MM.1S (cell line): Measurements from ENCODE around the gene STK4.

Source experiments
- DNase-seq: peaks from one replicate; pipeline ENCODE4 v3.0.0-alpha.2; 2015
- H2AFZ ChIP-seq: fragments of 300-600 bp; sonication (generic); 2 replicates; pipeline ENCODE4 v1.6.0; 2016; ENCODE audit warnings: antibody characterized with exemption, low read length
- H3F3A ChIP-seq: fragments of 300-600 bp; sonication (generic); 2 replicates; pipeline ENCODE4 v1.6.1; 2016; ENCODE audit warnings: mild to moderate bottlenecking, antibody characterized with exemption, low read length, moderate library complexity, mixed read lengths; ENCODE audit not compliant: insufficient read depth
- H3K27ac ChIP-seq: fragments of 300-600 bp; sonication (generic); 2 replicates; pipeline ENCODE4 v1.5.1; 2016; ENCODE audit warnings: mild to moderate bottlenecking, low read length
- H3K27me3 ChIP-seq: fragments of 300-600 bp; sonication (generic); replicated peaks from 2 replicates; pipeline ENCODE4 v1.6.0; 2016; ENCODE audit warnings: low read length; ENCODE audit not compliant: insufficient read depth
- H3K36me3 ChIP-seq: fragments of 300-600 bp; sonication (generic); replicated peaks from 2 replicates; pipeline ENCODE4 v1.6.1; 2016; ENCODE audit warnings: mild to moderate bottlenecking, low read length, mixed read lengths; ENCODE audit not compliant: insufficient read depth
- H3K4me1 ChIP-seq: fragments of 300-600 bp; sonication (generic); 2 replicates; pipeline ENCODE4 v1.6.1; 2016; ENCODE audit warnings: low read length, mixed read lengths
- H3K4me2 ChIP-seq: fragments of 300-600 bp; sonication (generic); 2 replicates; pipeline ENCODE4 v1.6.0; 2016; ENCODE audit warnings: low read depth, low read length
- H3K4me3 ChIP-seq: fragments of 300-600 bp; sonication (generic); 2 replicates; pipeline ENCODE4 v1.5.1; 2016; ENCODE audit warnings: low read length, mixed read lengths
- H3K79me2 ChIP-seq: fragments of 300-600 bp; sonication (generic); 2 replicates; pipeline ENCODE4 v1.6.1; 2016; ENCODE audit warnings: mixed run types, low read length, mixed read lengths
- H3K9ac ChIP-seq: fragments of 300-600 bp; sonication (generic); 2 replicates; pipeline ENCODE4 v1.6.1; 2016; ENCODE audit warnings: low read length, mixed read lengths
- H3K9me2 ChIP-seq: fragments of 300-600 bp; sonication (generic); replicated peaks from 2 replicates; pipeline ENCODE4 v1.6.1; 2016; ENCODE audit warnings: mild to moderate bottlenecking, low read length, mixed read lengths; ENCODE audit not compliant: insufficient read depth
- H3K9me3 ChIP-seq: fragments of 300-600 bp; sonication (generic); replicated peaks from 2 replicates; pipeline ENCODE4 v1.6.1; 2016; ENCODE audit warnings: mild to moderate bottlenecking, low read length, mixed read lengths; ENCODE audit not compliant: insufficient read depth
- H4K20me1 ChIP-seq: fragments of 300-600 bp; sonication (generic); 2 replicates; pipeline ENCODE4 v1.6.1; 2016; ENCODE audit warnings: mild to moderate bottlenecking, low read length, moderate library complexity, mixed read lengths; ENCODE audit not compliant: insufficient read depth
- CTCF ChIP-seq: fragments of 300-600 bp; sonication (generic); IDR thresholded peaks from 2 replicates; pipeline ENCODE4 v1.5.1; 2016; ENCODE audit warnings: antibody characterized with exemption, low read length, mixed read lengths
- EZH2 ChIP-seq: fragments of 300-600 bp; sonication (generic); optimal IDR thresholded peaks from 2 replicates; pipeline ENCODE3; 2017; ENCODE audit warnings: low read depth, mild to moderate bottlenecking, antibody characterized with exemption, low read length, mixed read lengths
- EZH2phosphoT487 ChIP-seq: fragments of 300-600 bp; sonication (generic); IDR thresholded peaks from 2 replicates; pipeline ENCODE4 v1.6.1; 2018; ENCODE audit warnings: antibody characterized with exemption, low read length

The STK4 gene

GRCh38 chr20:45042978-45043377 lies 76.7 kb downstream of the STK4 start:
- DNase-seq, result no peak
- Histone ChIP-seq H3K27me3 (no peaks in the 10 kb centered on the region), H3K9me3 (no peaks in the 10 kb centered on the region), H3K4me2 (no peak overlapping the region), H3K36me3 (peaks cover 3% of the 10 kb centered on the region; the same call in 1 of the 2 replicates), H4K20me1 (peaks cover 2% of the 10 kb centered on the region; the same call in 1 of the 2 replicates), H3F3A (peaks cover 11% of the 10 kb centered on the region; the same call in 1 of the 2 replicates), H3K4me1 (no peaks in the 10 kb centered on the region), H2AFZ (no peak overlapping the region), H3K9me2 (no peaks in the 10 kb centered on the region), H3K27ac (no peak overlapping the region), H3K79me2 (peaks cover 93% of the 10 kb centered on the region), H3K4me3 (no peak overlapping the region), H3K9ac (no peak overlapping the region)
- TF ChIP-seq CTCF (no peak), EZH2 (no peak), EZH2phosphoT487 (no peak)

- H3K4me2 ChIP-seq, result no peak overlapping the region
- no peak overlapping the region for H2AFZ ChIP-seq
- H3K4me1 ChIP-seq, result 0 out of 2 replicates have a peak, but pooled peaks cover 3% of the 10 kb centered on the region
- TF ChIP-seq CTCF (peak; percentile 93), EZH2 (no peak), EZH2phosphoT487 (no peak)
- no peak overlapping the region for H3K27ac ChIP-seq
- H3F3A ChIP-seq, result peaks cover 9% of the 10 kb centered on the region; the same call in 1 of the 2 replicates
- H3K36me3 ChIP-seq, result peaks cover 3% of the 10 kb centered on the region; the same call in 1 of the 2 replicates
- H3K9me2 ChIP-seq, result no peaks in the 10 kb centered on the region
- peak; percentile 85 for DNase-seq
- no peaks in the 10 kb centered on the region for H3K9me3 ChIP-seq
- peaks cover 95% of the 10 kb centered on the region for H3K79me2 ChIP-seq
- H3K9ac ChIP-seq, result no peak overlapping the region
- no peak overlapping the region for H3K4me3 ChIP-seq
- no peaks in the 10 kb centered on the region for H3K27me3 ChIP-seq
- peaks cover 2% of the 10 kb centered on the region; the same call in 1 of the 2 replicates for H4K20me1 ChIP-seq
Observed at GRCh38 chr20:45044084-45044573, 77.8 kb downstream of the STK4 start.

- Histone ChIP-seq H2AFZ (no peak overlapping the region), H3K9me2 (no peaks in the 10 kb centered on the region), H3K4me1 (peaks cover 7% of the 10 kb centered on the region), H3K27me3 (no peaks in the 10 kb centered on the region), H3K9ac (no peak overlapping the region), H3K4me3 (no peak overlapping the region), H3K4me2 (no peak overlapping the region), H3K9me3 (no peaks in the 10 kb centered on the region), H3K79me2 (peaks cover 95% of the 10 kb centered on the region), H3K36me3 (peaks cover 3% of the 10 kb centered on the region; the same call in 1 of the 2 replicates), H3K27ac (no peak overlapping the region), H4K20me1 (peaks cover 2% of the 10 kb centered on the region; the same call in 1 of the 2 replicates), H3F3A (peaks cover 9% of the 10 kb centered on the region)
- TF ChIP-seq EZH2phosphoT487, result no peak
- TF ChIP-seq CTCF, result no peak
- no peak for DNase-seq
Observed at GRCh38 chr20:45044601-45045000, 78.3 kb downstream of the STK4 start.
